ENCODE data around the gene CHST4. TPM values are rescaled to one million over a fixed set of nuclear protein-coding genes. Genes with fewer than 3 reads are reported as not detected.
"Not testable (repeated sequence)": the region's sequence is repeated elsewhere in the genome, so short reads cannot be mapped to it uniquely, and the experiment has no call there.

Gene CHST4
- total RNA-seq, 1 experiment from 2014 or later = not detected

DNA sequence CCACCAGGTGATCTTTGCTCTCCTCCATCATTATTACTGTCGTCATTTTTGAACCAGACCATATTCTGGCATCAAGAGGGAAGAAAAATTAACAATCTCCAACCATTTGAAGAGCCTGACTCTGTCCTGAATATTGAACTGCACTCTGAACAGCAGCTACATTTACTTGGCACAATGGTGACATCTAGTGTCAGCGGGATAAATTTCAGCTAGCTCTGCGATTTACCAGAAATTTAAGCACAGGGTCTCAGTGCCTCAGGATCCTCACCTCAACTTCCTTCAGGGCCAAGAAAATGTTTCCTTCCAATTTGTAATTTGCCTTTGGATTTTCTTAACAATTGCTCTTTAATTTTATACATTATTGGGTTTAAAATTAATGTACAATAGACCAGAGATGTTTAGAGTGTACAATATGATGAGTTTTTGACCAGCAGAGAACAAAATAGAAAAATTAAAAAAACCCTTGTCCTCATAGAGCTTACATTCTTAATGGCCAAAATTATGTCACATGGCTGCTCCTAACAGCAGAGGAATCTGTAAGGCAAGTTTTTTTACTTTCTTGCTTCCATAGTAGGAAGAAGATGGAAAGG lies 26.4 kb upstream of the CHST4 start:
- Histone ChIP-seq H3K36me3 (ENCODE audit: low read depth, low read length) (no peaks in the 10 kb centered on the region), H4K20me1 (ENCODE audit: low read length) (no peaks in the 10 kb centered on the region), H3K4me3 (ENCODE audit: low read length) (no peak overlapping the region), H3K9me3 (ENCODE audit: low read length) (no peaks in the 10 kb centered on the region), H2AFZ (ENCODE audit: low read length) (no peak overlapping the region), H3K4me1 (ENCODE audit: insufficient read depth, low read length) (no peaks in the 10 kb centered on the region), H3K9ac (ENCODE audit: low read length) (no peak overlapping the region), H3K27ac (ENCODE audit: low read length) (no peak overlapping the region), H3K27me3 (ENCODE audit: low read length) (no peaks in the 10 kb centered on the region), H3K79me2 (ENCODE audit: low read length) (no peaks in the 10 kb centered on the region), H3F3A (ENCODE audit: low read length, unreplicated experiment) (no peaks in the 10 kb centered on the region), H3K9me2 (replicated peaks; ENCODE audit: low read length) (no peaks in the 10 kb centered on the region), H3K4me2 (ENCODE audit: low read length) (no peak overlapping the region)
- ATAC-seq = peak; percentile 72
- ChIA-PET CTCF (interaction anchor here (0.6 to 1.0 kb wide), 3 partner anchors 87 to 935 kb away, joined by 3 to 6 read pairs (median 3); no protein-coding TSS in a partner anchor), POLR2A (ENCODE audit: unreplicated experiment) (no interaction called here)
- BruUV-seq (replicated peaks) = no TSS peak
- TF ChIP-seq EZH2 (IDR thresholded peaks at IDR 0.05; ENCODE audit: low read length, unreplicated experiment) = no peak
- TF ChIP-seq, protein P1, sequence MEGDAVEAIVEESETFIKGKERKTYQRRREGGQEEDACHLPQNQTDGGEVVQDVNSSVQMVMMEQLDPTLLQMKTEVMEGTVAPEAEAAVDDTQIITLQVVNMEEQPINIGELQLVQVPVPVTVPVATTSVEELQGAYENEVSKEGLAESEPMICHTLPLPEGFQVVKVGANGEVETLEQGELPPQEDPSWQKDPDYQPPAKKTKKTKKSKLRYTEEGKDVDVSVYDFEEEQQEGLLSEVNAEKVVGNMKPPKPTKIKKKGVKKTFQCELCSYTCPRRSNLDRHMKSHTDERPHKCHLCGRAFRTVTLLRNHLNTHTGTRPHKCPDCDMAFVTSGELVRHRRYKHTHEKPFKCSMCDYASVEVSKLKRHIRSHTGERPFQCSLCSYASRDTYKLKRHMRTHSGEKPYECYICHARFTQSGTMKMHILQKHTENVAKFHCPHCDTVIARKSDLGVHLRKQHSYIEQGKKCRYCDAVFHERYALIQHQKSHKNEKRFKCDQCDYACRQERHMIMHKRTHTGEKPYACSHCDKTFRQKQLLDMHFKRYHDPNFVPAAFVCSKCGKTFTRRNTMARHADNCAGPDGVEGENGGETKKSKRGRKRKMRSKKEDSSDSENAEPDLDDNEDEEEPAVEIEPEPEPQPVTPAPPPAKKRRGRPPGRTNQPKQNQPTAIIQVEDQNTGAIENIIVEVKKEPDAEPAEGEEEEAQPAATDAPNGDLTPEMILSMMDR (conservative IDR thresholded peaks at IDR 0.05; ENCODE audit: low read depth, low read length) = peak; percentile 70
- peak; percentile 71 for DNase-seq
- intact Hi-C loops (cut with micrococcal nuclease) = loop anchor here (1.0 to 5.0 kb wide), 3 partner anchors 37 to 111 kb away; no protein-coding TSS in a partner anchor

DNA sequence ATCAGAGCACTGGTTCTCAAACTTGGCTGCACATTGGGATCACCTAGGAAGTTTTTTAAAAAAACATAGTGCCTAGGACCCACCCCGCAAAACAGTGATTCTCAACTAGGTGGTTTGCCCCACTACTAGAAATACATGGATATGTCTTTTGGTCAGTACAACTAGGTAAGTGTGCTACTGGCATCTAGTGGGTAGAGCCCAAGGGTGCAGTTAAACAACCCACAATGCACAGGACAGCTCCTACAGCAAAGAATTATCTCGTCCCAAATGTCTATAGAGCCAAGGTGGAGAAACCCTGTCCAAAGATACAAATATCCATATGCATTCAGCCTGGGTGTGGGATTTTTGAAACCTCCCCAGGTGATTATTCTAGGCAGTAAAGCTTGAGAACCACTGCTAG lies 25.3 kb upstream of the CHST4 start:
- intact Hi-C loops (cut with micrococcal nuclease) = loop anchor here (2.0 to 5.0 kb wide), 2 partner anchors 36 to 110 kb away; no protein-coding TSS in a partner anchor
- H3K4me1 ChIP-seq (ENCODE audit: insufficient read depth, low read length) = no peaks in the 10 kb centered on the region
- no peaks in the 10 kb centered on the region for H4K20me1 ChIP-seq (ENCODE audit: low read length)
- no peak overlapping the region for H3K27ac ChIP-seq (ENCODE audit: low read length)
- POLR2A ChIA-PET (ENCODE audit: unreplicated experiment) = no interaction called here
- no peaks in the 10 kb centered on the region for H3F3A ChIP-seq (ENCODE audit: low read length, unreplicated experiment)
- H3K4me3 ChIP-seq (ENCODE audit: low read length) = no peak overlapping the region
- no peak overlapping the region for H3K4me2 ChIP-seq (ENCODE audit: low read length)
- BruUV-seq (replicated peaks) = no TSS peak
- ATAC-seq (no peak), DNase-seq (no peak)
- no peak overlapping the region for H3K9ac ChIP-seq (ENCODE audit: low read length)
- H3K36me3 ChIP-seq (ENCODE audit: low read depth, low read length) = no peaks in the 10 kb centered on the region
- TF ChIP-seq, protein P1 (conservative IDR thresholded peaks at IDR 0.05; ENCODE audit: low read depth, low read length) = no peak
- TF ChIP-seq EZH2phosphoT487 (IDR thresholded peaks at IDR 0.05; ENCODE audit: borderline replicate concordance, low read length) (no peak), EZH2 (IDR thresholded peaks at IDR 0.05; ENCODE audit: low read length, unreplicated experiment) (no peak)
- H2AFZ ChIP-seq (ENCODE audit: low read length) = no peak overlapping the region
- H3K79me2 ChIP-seq (ENCODE audit: low read length) = no peaks in the 10 kb centered on the region
- H3K9me2 ChIP-seq (replicated peaks; ENCODE audit: low read length) = no peaks in the 10 kb centered on the region
- no peaks in the 10 kb centered on the region for H3K27me3 ChIP-seq (ENCODE audit: low read length)
- CTCF ChIA-PET = interaction anchor here (0.5 to 1.1 kb wide), 2 partner anchors 64 to 865 kb away, joined by 5 to 7 read pairs; no protein-coding TSS in a partner anchor
- H3K9me3 ChIP-seq (ENCODE audit: low read length) = no peaks in the 10 kb centered on the region

DNA sequence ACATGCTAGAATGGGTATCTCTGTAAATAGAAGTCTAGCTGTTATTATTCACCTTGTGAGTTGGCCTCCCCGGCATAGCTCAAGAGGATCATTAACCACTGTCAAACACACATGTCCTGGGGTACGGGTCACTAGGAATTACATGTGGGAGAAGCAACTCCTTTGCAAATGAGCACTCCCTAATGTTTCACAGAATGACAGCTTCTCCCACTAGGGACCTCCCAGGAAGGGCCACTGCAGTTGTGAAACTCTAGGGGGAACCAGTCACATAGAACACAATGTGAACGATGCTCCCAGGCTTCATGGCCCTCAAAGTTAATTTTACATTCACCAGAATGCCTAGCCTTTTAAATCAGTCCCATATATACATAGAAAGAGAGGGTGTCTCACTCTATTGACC lies 24.7 kb upstream of the CHST4 start:
- Histone ChIP-seq H3K4me3 (ENCODE audit: low read length) (no peak overlapping the region), H2AFZ (ENCODE audit: low read length) (no peak overlapping the region), H3K4me2 (ENCODE audit: low read length) (no peak overlapping the region), H3K79me2 (ENCODE audit: low read length) (no peaks in the 10 kb centered on the region), H3K9ac (ENCODE audit: low read length) (no peak overlapping the region), H3K9me2 (replicated peaks; ENCODE audit: low read length) (no peaks in the 10 kb centered on the region), H3K27me3 (ENCODE audit: low read length) (no peaks in the 10 kb centered on the region), H3F3A (ENCODE audit: low read length, unreplicated experiment) (no peaks in the 10 kb centered on the region), H4K20me1 (ENCODE audit: low read length) (no peaks in the 10 kb centered on the region), H3K36me3 (ENCODE audit: low read depth, low read length) (no peaks in the 10 kb centered on the region), H3K27ac (ENCODE audit: low read length) (no peak overlapping the region), H3K9me3 (ENCODE audit: low read length) (no peaks in the 10 kb centered on the region), H3K4me1 (ENCODE audit: insufficient read depth, low read length) (no peaks in the 10 kb centered on the region)
- intact Hi-C loops (cut with micrococcal nuclease) = loop anchor here (2.0 to 5.0 kb wide), 2 partner anchors 36 to 109 kb away; no protein-coding TSS in a partner anchor
- ATAC-seq (no peak), DNase-seq (no peak)
- ChIA-PET POLR2A (ENCODE audit: unreplicated experiment) (no interaction called here), CTCF (interaction anchor here (0.5 to 1.1 kb wide), 2 partner anchors 63 to 866 kb away, joined by 5 to 7 read pairs; no protein-coding TSS in a partner anchor)
- TF ChIP-seq, protein P1 (conservative IDR thresholded peaks at IDR 0.05; ENCODE audit: low read depth, low read length) = no peak
- TF ChIP-seq EZH2 (IDR thresholded peaks at IDR 0.05; ENCODE audit: low read length, unreplicated experiment) (no peak), EZH2phosphoT487 (IDR thresholded peaks at IDR 0.05; ENCODE audit: borderline replicate concordance, low read length) (no peak)
- no TSS peak for BruUV-seq (replicated peaks)

DNA sequence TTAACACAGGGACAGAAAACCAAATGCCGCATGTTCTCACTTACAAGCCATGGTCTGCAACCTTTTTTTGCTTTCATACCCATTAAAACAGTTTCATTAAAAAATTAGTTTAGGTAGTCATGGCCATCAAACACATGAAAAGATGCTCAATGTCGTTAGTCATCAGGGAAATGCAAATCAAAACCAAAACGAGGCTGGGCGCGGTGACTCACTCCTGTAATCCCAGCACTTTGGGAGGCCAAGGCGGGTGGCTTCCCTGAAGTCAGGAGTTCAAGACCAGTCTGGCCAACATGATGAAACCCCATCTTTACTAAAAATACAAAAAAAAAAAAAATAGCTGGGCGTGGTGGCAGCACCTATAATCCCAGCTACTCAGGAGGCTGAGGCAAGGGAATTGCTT lies 22.2 kb upstream of the CHST4 start:
- POLR2A ChIA-PET (ENCODE audit: unreplicated experiment); H4K20me1 ChIP-seq (ENCODE audit: low read length): not testable (repeated sequence)

More for the DNA sequence above, 22.2 kb upstream of the CHST4 start:
- ATAC-seq; H3F3A ChIP-seq (ENCODE audit: low read length, unreplicated experiment); BruUV-seq (replicated peaks); H3K27ac ChIP-seq (ENCODE audit: low read length); H3K36me3 ChIP-seq (ENCODE audit: low read depth, low read length); H2AFZ ChIP-seq (ENCODE audit: low read length); DNase-seq; H3K9ac ChIP-seq (ENCODE audit: low read length); H3K4me2 ChIP-seq (ENCODE audit: low read length); H3K4me3 ChIP-seq (ENCODE audit: low read length); H3K79me2 ChIP-seq (ENCODE audit: low read length); H3K27me3 ChIP-seq (ENCODE audit: low read length); H3K9me3 ChIP-seq (ENCODE audit: low read length); H3K4me1 ChIP-seq (ENCODE audit: insufficient read depth, low read length); CTCF ChIA-PET; H3K9me2 ChIP-seq (replicated peaks; ENCODE audit: low read length): not testable (repeated sequence)
- intact Hi-C loops (cut with micrococcal nuclease) = loop anchor here (5.0 kb wide), 1 partner anchor 33 kb away; no protein-coding TSS in a partner anchor

Data from PC-3 (cell line).